GM23338 (cell line): ENCODE data around the gene NRG3. TPM values are rescaled to one million over a fixed set of nuclear protein-coding genes. Genes with fewer than 3 reads are reported as not detected.

ENCODE experiments used
- ATAC-seq: fragments of 200-7000 bp; cut with Tn5 transposase; 3 replicates; pipeline ENCODE4 v1.9.1; 2020
- DNase-seq: peaks from one replicate; pipeline ENCODE4 v3.0.0-alpha.2; 2015; ENCODE audit warnings: low spot score
- H2AFZ ChIP-seq: fragments of 200-600 bp; sonication (generic); 2 replicates; pipeline ENCODE4 v1.8.0; 2016; ENCODE audit warnings: antibody characterized with exemption, mild to moderate bottlenecking, moderate library complexity
- H3F3A ChIP-seq: fragments of 200-600 bp; sonication (generic); replicated peaks from 2 replicates; pipeline ENCODE4 v1.8.0; 2017; ENCODE audit warnings: antibody characterized with exemption, mixed run types, low read depth
- H3K27ac ChIP-seq: fragments of 200-600 bp; sonication (generic); 2 replicates; pipeline ENCODE4 v1.6.1; 2016; ENCODE audit warnings: low read depth
- H3K27me3 ChIP-seq: fragments of 200-600 bp; sonication (generic); 2 replicates; pipeline ENCODE4 v1.8.0; 2016; ENCODE audit warnings: mild to moderate bottlenecking, mixed run types, moderate library complexity; ENCODE audit not compliant: insufficient read depth
- H3K36me3 ChIP-seq: fragments of 200-600 bp; sonication (generic); 2 replicates; pipeline ENCODE4 v1.8.0; 2016; ENCODE audit warnings: mild to moderate bottlenecking; ENCODE audit not compliant: insufficient read depth
- H3K4me1 ChIP-seq: fragments of 200-600 bp; sonication (generic); 2 replicates; pipeline ENCODE4 v1.8.0; 2016; ENCODE audit warnings: mild to moderate bottlenecking, moderate library complexity; ENCODE audit not compliant: insufficient read depth
- H3K4me2 ChIP-seq: fragments of 200-600 bp; sonication (generic); 2 replicates; pipeline ENCODE4 v1.7.1; 2017; ENCODE audit warnings: mixed run types
- H3K4me3 ChIP-seq: fragments of 200-600 bp; sonication (generic); 2 replicates; pipeline ENCODE4 v1.6.1; 2016; ENCODE audit warnings: mixed run types
- H3K79me2 ChIP-seq: fragments of 200-600 bp; sonication (generic); replicated peaks from 2 replicates; pipeline ENCODE4 v1.8.0; 2017; ENCODE audit warnings: mild to moderate bottlenecking; ENCODE audit not compliant: insufficient read depth
- H3K9me2 ChIP-seq: fragments of 200-600 bp; sonication (generic); 2 replicates; pipeline ENCODE4 v1.8.0; 2017; ENCODE audit not compliant: insufficient read depth
- H4K20me1 ChIP-seq: fragments of 200-600 bp; sonication (generic); replicated peaks from 2 replicates; pipeline ENCODE4 v1.8.0; 2017; ENCODE audit warnings: mild to moderate bottlenecking; ENCODE audit not compliant: insufficient read depth
- H3K27ac Mint-ChIP-seq: 2 replicates; pipeline ENCODE4 v1.8.0; 2020; ENCODE audit warnings: inconsistent platforms, mild to moderate bottlenecking, moderate library complexity, mixed read lengths
- H3K27me3 Mint-ChIP-seq: 3 replicates; pipeline ENCODE4 v1.8.0; 2022; ENCODE audit warnings: low read depth, mild to moderate bottlenecking, moderate library complexity, mixed read lengths, inconsistent platforms; ENCODE audit not compliant: insufficient read depth, poor library complexity
- H3K36me3 Mint-ChIP-seq: 3 replicates; pipeline ENCODE4 v1.8.0; 2021; ENCODE audit warnings: low read depth, mild to moderate bottlenecking, inconsistent platforms, moderate library complexity, mixed read lengths
- H3K4me1 Mint-ChIP-seq: 3 replicates; pipeline ENCODE4 v1.8.0; 2020; ENCODE audit warnings: mild to moderate bottlenecking, inconsistent platforms, mixed read lengths
- H3K4me3 Mint-ChIP-seq: 3 replicates; pipeline ENCODE4 v1.8.0; 2021; ENCODE audit warnings: moderate library complexity, mild to moderate bottlenecking, inconsistent platforms, mixed read lengths
- H3K9me3 Mint-ChIP-seq: 3 replicates; pipeline ENCODE4 v1.8.0; 2020; ENCODE audit warnings: moderate library complexity, mild to moderate bottlenecking, inconsistent platforms, mixed read lengths
- CTCF ChIP-seq, 2 experiments: fragments of 200-600 bp in 1 of 2; sonication (generic) in 1 of 2; conservative IDR thresholded peaks; 2 replicates each; pipeline versions ENCODE4 v1.5.1 to v1.6.1; 2016 to 2017; ENCODE audit warnings: antibody characterized with exemption in 2 of 2, low read depth in 2 of 2, mild to moderate bottlenecking in 2 of 2, moderate library complexity in 1 of 2
- ETS1 ChIP-seq: IDR thresholded peaks from 2 replicates; pipeline ENCODE4 v1.6.1; 2016; ENCODE audit warnings: antibody characterized with exemption
- EZH2 ChIP-seq: fragments of 200-600 bp; sonication (generic); IDR thresholded peaks from one replicate; pipeline ENCODE4 v1.8.0; 2017; ENCODE audit warnings: antibody characterized with exemption, mild to moderate bottlenecking, low read depth; ENCODE audit not compliant: unreplicated experiment
- EZH2phosphoT487 ChIP-seq: fragments of 200-600 bp; sonication (generic); IDR thresholded peaks from one replicate; pipeline ENCODE4 v1.8.1; 2018; ENCODE audit warnings: antibody characterized with exemption; ENCODE audit not compliant: unreplicated experiment
- NANOG ChIP-seq: IDR thresholded peaks from 2 replicates; pipeline ENCODE4 v1.6.1; 2016; ENCODE audit warnings: antibody characterized with exemption, borderline replicate concordance
- POLR2AphosphoS5 ChIP-seq: IDR thresholded peaks from 2 replicates; pipeline ENCODE4 v1.6.1; 2016; ENCODE audit warnings: antibody characterized with exemption, low read depth
- REST ChIP-seq: IDR thresholded peaks from one replicate; pipeline ENCODE4 v1.6.1; 2018; ENCODE audit warnings: antibody characterized with exemption; ENCODE audit not compliant: unreplicated experiment
- STAT1 ChIP-seq: IDR thresholded peaks from one replicate; pipeline ENCODE4 v1.6.1; 2016; ENCODE audit warnings: antibody characterized with exemption; ENCODE audit not compliant: unreplicated experiment
- ZNF114 ChIP-seq: fragments of 250-450 bp; sonication (Bioruptor Pico); IDR thresholded peaks from 2 replicates; pipeline ENCODE4 v1.5.0; 2020; ENCODE audit warnings: mild to moderate bottlenecking, moderate library complexity
- ZNF462 ChIP-seq: fragments of 250-450 bp; sonication (Bioruptor Pico); IDR thresholded peaks from 2 replicates; pipeline ENCODE4 v1.5.0; 2020; ENCODE audit warnings: mild to moderate bottlenecking, moderate library complexity
- polyA plus RNA-seq: library from polyadenylated mRNA; unstranded; fragments of >200 nt; fragmentation: Nextera tagmentation; extraction: Ambion mirVana; gene quantifications from 2 replicates; pipeline ENCODE4 v1.2.1, GENCODE V29; 2016
- total RNA-seq: library from RNA; depleted of rRNA; stranded (reverse); fragments of >200 nt; shearing (Covaris generic); gene quantifications from 2 replicates; pipeline ENCODE4 v1.2.3, GENCODE V29; 2014

The NRG3 gene
- total and polyA plus RNA-seq, 2 experiments from 2014 or later: 1.9 to 3.9 TPM

DNA sequence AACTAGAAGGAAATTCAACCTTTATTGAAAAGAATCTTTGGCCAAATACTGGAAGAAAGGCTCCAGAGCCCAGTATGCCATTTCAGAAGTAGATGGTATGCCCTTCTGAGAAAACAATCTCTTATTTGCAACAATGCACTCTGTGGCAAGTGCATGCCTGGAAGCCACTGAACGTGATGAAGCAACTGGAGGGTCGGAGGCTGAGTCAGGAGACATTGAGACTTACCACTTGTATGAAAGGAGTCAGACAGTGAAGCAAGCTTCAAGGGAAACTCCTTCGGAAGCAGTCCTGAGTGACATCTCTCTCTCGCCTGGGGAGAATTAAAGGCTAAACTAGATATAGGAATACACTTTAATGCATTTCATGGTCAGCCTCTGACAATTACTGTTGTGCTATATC, 353.7 kb downstream of the NRG3 start (continued):
- TF ChIP-seq REST (no peak), STAT1 (no peak), POLR2AphosphoS5 (no peak), ZNF114 (no peak)

- Histone ChIP-seq H3K9me2 (0 out of 2 replicates have a peak, but pooled peaks cover 2% of the 10 kb centered on the region), H3K4me2 (no peak overlapping the region), H3K79me2 (no peaks in the 10 kb centered on the region), H2AFZ (no peak overlapping the region), H3K27ac (no peak overlapping the region), H3F3A (no peaks in the 10 kb centered on the region), H4K20me1 (no peaks in the 10 kb centered on the region), H3K4me1 (no peaks in the 10 kb centered on the region), H3K36me3 (no peaks in the 10 kb centered on the region), H3K27me3 (no peaks in the 10 kb centered on the region), H3K4me3 (no peak overlapping the region)
- H3K27ac Mint-ChIP-seq: no peak overlapping the region
- no peaks in the 10 kb centered on the region for H3K27me3 Mint-ChIP-seq
- H3K4me3 Mint-ChIP-seq: no peak overlapping the region
- H3K4me1 Mint-ChIP-seq: no peaks in the 10 kb centered on the region
- peaks cover 3% of the 10 kb centered on the region; the same call in 2 of the 3 replicates for H3K36me3 Mint-ChIP-seq
- H3K9me3 Mint-ChIP-seq: peaks cover 3% of the 10 kb centered on the region; the same call in 2 of the 3 replicates
- no peak for DNase-seq
- ATAC-seq: no peak
- TF ChIP-seq ZNF114 (no peak), EZH2phosphoT487 (no peak), CTCF (conservative IDR thresholded peaks at IDR 0.05; ENCODE audit: low read depth in 2 of 2) (no peak), ZNF462 (CRISPR knock-in tag) (no peak), STAT1 (no peak), ETS1 (no peak), EZH2 (no peak), NANOG (no peak)
Observed at GRCh38 chr10:82234173-82234572, 359.2 kb downstream of the NRG3 start.
